A375 (cell line): ENCODE measurements around the gene CYP11A1. TPM values are rescaled to one million over a fixed set of nuclear protein-coding genes. Genes with fewer than 3 reads are reported as not detected.

ENCODE experiments used
- small RNA-seq: library from RNA; depleted of rRNA; stranded (forward); fragments of <200 nt; gene quantifications from one replicate; pipeline ENCODE3, GENCODE V24; 2014
- total RNA-seq: library from RNA; depleted of rRNA; stranded (reverse); fragments of >200 nt; shearing (Covaris generic); gene quantifications from 2 replicates; pipeline ENCODE4 v1.2.3, GENCODE V29; 2014; rRNA removed

CYP11A1 gene
- 0.77 and 2.0 TPM in 2 replicates for total RNA-seq

DNA sequence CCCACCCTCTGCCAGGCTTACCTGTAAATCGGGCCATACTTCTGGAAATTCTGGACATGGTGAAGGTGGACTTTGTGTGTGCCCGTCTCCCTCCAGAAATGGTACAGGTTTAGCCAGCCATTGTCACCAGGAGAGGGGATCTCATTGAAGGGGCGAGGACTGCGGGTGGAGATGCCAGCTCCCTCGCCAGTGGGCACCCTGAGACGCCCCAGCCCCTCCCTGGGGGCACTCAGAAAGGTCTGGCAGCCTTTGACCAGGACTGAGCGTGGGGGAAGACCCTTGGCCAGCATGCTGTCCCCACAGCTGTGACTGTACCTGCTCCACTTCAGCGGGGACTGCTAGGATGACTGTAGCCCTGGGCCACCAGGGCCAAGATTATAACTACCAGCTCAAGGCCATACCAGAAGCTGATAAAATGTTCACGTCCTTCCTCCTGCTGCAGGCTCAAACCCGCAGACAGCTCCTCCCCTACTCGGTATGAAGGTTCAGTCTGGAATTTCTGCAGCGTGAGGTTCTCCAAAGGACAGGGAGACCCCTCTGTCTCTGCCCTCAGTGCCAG lies at the start of gene CYP11A1:
Gene CYP11A1 (minus strand): TSS at position 351 of the 559 bp plus-strand sequence. CDS start 61 bp downstream, at position 290.

Small RNA genes within 50 kb of the gene (small RNA-seq; reads per million reads assigned to genes)
- gene MIR6881, result not detected

Other genes starting within 250 kb of the CYP11A1 start
- 2.8 TPM in 1 of 2 replicates, not detected in the other for gene ISLR2, start 237.1 kb downstream of the CYP11A1 start, total RNA-seq
- gene ISLR, start 193.9 kb downstream of the CYP11A1 start, total RNA-seq, result 0.08 TPM in 1 of 2 replicates, not detected in the other
- 44.3 and 45.8 TPM in 2 replicates for gene STRA6, start 164.9 kb downstream of the CYP11A1 start, total RNA-seq
- 1.5 and 3.7 TPM in 2 replicates for gene CCDC33, start 131.3 kb downstream of the CYP11A1 start, total RNA-seq
- gene SEMA7A, start 66.3 kb upstream of the CYP11A1 start, total RNA-seq, result 27.4 and 30.7 TPM in 2 replicates
- 100 and 101 TPM in 2 replicates for gene UBL7, start 93.5 kb upstream of the CYP11A1 start, total RNA-seq
- 3.9 and 5.7 TPM in 2 replicates for gene ARID3B, start 173.6 kb upstream of the CYP11A1 start, total RNA-seq
- 52.9 and 65.9 TPM in 2 replicates for gene CLK3, start 248.2 kb upstream of the CYP11A1 start, total RNA-seq